ENCODE measurements around the gene ZNF329.

DNA sequence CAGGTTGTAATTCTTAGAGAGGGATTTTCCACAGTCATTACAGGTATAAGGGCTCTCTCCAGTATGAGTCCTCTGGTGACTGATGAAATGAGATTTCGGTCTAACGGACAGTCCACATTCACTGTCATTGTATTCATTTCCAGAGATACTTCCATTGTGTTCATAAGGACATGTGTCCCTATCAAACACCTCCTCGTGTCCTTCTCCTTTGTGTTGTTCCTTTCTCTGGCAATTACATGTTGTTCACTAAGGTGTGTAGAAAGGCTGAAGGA, 42.1 kb downstream of the ZNF329 start:
- TF ChIP-seq, protein P1, sequence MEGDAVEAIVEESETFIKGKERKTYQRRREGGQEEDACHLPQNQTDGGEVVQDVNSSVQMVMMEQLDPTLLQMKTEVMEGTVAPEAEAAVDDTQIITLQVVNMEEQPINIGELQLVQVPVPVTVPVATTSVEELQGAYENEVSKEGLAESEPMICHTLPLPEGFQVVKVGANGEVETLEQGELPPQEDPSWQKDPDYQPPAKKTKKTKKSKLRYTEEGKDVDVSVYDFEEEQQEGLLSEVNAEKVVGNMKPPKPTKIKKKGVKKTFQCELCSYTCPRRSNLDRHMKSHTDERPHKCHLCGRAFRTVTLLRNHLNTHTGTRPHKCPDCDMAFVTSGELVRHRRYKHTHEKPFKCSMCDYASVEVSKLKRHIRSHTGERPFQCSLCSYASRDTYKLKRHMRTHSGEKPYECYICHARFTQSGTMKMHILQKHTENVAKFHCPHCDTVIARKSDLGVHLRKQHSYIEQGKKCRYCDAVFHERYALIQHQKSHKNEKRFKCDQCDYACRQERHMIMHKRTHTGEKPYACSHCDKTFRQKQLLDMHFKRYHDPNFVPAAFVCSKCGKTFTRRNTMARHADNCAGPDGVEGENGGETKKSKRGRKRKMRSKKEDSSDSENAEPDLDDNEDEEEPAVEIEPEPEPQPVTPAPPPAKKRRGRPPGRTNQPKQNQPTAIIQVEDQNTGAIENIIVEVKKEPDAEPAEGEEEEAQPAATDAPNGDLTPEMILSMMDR (IDR thresholded peaks at IDR 0.05; ENCODE audit: insufficient read depth, low read depth, low read length) = no peak
- no peak for TF ChIP-seq EZH2 (IDR thresholded peaks at IDR 0.05; ENCODE audit: insufficient read depth, low read length)
